Keratinocyte (primary cell): ENCODE data around the gene PTPRT. TPM values are rescaled to one million over a fixed set of nuclear protein-coding genes. Genes with fewer than 3 reads are reported as not detected.

ENCODE experiments used
- DNase-seq: peaks from one replicate; pipeline ENCODE4 v3.0.0-alpha.2; 2011; ENCODE audit warnings: low read depth, missing footprints, low spot score
- FAIRE-seq: peaks from 2 replicates; lab custom pipeline; 2011; peaks lifted over from hg19 to GRCh38; lab: Jason Lieb, UNC
- H2AFZ ChIP-seq: 2 replicates; pipeline ENCODE4 v1.6.0; 2012; ENCODE audit warnings: low read length, control low read depth, inconsistent platforms; ENCODE audit not compliant: control insufficient read depth
- H3K27ac ChIP-seq: 2 replicates; pipeline ENCODE4 v1.5.1; 2011; ENCODE audit warnings: low read length; ENCODE audit not compliant: control insufficient read depth, insufficient read depth
- H3K27me3 ChIP-seq: 3 replicates; pipeline ENCODE4 v1.6.0; 2011; ENCODE audit warnings: low read length; ENCODE audit not compliant: control insufficient read depth, insufficient read depth; ENCODE audit errors: extremely low read depth
- H3K36me3 ChIP-seq, 2 experiments: 2 replicates in 1 of 2; 3 replicates in 1 of 2; pipeline ENCODE4 v1.5.1; 2011; ENCODE audit warnings: low read length in 2 of 2, mild to moderate bottlenecking in 1 of 2; ENCODE audit not compliant: control insufficient read depth in 2 of 2, insufficient read depth in 2 of 2; ENCODE audit errors: extremely low read depth in 1 of 2
- H3K4me1 ChIP-seq: 3 replicates; pipeline ENCODE4 v1.5.1; 2011; ENCODE audit warnings: low read length; ENCODE audit not compliant: control insufficient read depth, insufficient read depth; ENCODE audit errors: extremely low read depth
- H3K4me2 ChIP-seq: 3 replicates; pipeline ENCODE4 v1.6.0; 2011; ENCODE audit warnings: low read depth, low read length; ENCODE audit not compliant: control insufficient read depth, insufficient read depth; ENCODE audit errors: extremely low read depth
- H3K4me3 ChIP-seq, 3 experiments: fragments of 200-600 bp in 1 of 3; sonication (generic) in 1 of 3; 2 replicates in 2 of 3; 3 replicates in 1 of 3; pipeline ENCODE4 v1.5.1; 2011 to 2016; ENCODE audit warnings: low read length in 3 of 3, mild to moderate bottlenecking in 3 of 3, control low read depth in 2 of 3, inconsistent platforms in 1 of 3, low read depth in 1 of 3, mixed read lengths in 1 of 3, mixed run types in 1 of 3, moderate library complexity in 1 of 3; ENCODE audit not compliant: control insufficient read depth in 2 of 3, insufficient read depth in 2 of 3; ENCODE audit errors: extremely low read depth in 1 of 3
- H3K79me2 ChIP-seq: 2 replicates; pipeline ENCODE4 v1.6.0; 2012; ENCODE audit warnings: low read length; ENCODE audit not compliant: control insufficient read depth, insufficient read depth
- H3K9ac ChIP-seq: 3 replicates; pipeline ENCODE4 v1.6.0; 2011; ENCODE audit warnings: low read length; ENCODE audit not compliant: control insufficient read depth, insufficient read depth; ENCODE audit errors: extremely low read depth
- H3K9me1 ChIP-seq: 3 replicates; pipeline ENCODE4 v1.6.0; 2011; ENCODE audit warnings: low read length; ENCODE audit not compliant: control insufficient read depth, insufficient read depth; ENCODE audit errors: extremely low read depth
- H3K9me3 ChIP-seq: 2 replicates; pipeline ENCODE4 v1.5.1; 2012; ENCODE audit warnings: low read depth, low read length; ENCODE audit not compliant: control insufficient read depth
- H4K20me1 ChIP-seq: 3 replicates; pipeline ENCODE4 v1.6.0; 2011; ENCODE audit warnings: low read length; ENCODE audit not compliant: control insufficient read depth, insufficient read depth; ENCODE audit errors: extremely low read depth
- CTCF ChIP-seq, 3 experiments: IDR thresholded peaks in 1 of 3; conservative IDR thresholded peaks in 1 of 3; optimal IDR thresholded peaks in 1 of 3; 2 replicates in 2 of 3; 3 replicates in 1 of 3; pipeline versions ENCODE3 to v1.5.1; 2011; ENCODE audit warnings: low read length in 3 of 3, mild to moderate bottlenecking in 3 of 3, moderate library complexity in 2 of 3, control low read depth in 1 of 3, inconsistent platforms in 1 of 3; ENCODE audit not compliant: insufficient read depth in 2 of 3; ENCODE audit errors: extremely low read depth in 1 of 3
- EZH2 ChIP-seq: IDR thresholded peaks from one replicate; pipeline ENCODE4 v1.6.1; 2012; ENCODE audit warnings: inconsistent platforms, mild to moderate bottlenecking, low read length, moderate library complexity
- dilution Hi-C: fragments of 300-500 bp; cut with MboI; formaldehyde crosslinking; loops from one replicate; pipeline ENCODE4 v1.7.0; 2020; ENCODE audit warnings: low sequenced_read_pairs; ENCODE audit not compliant: extremely low pct_ligation_motif_present
- polyA plus RNA-seq, 5 experiments: library from polyadenylated mRNA; depleted of rRNA in 3 of 5; stranded (reverse) in 3 of 5; stranded (forward) in 1 of 5; unstranded in 1 of 5; fragments of >200 nt; gene quantifications; 1 replicate in 1 of 5; 2 replicates in 3 of 5; 3 replicates in 1 of 5; pipeline versions ENCODE4 v1.2.1 to v1.2.3, GENCODE V29; 2011 to 2012; ENCODE audit warnings: missing spikeins in 2 of 5, low read depth in 1 of 5, low replicate concordance in 1 of 5

Gene PTPRT
- polyA plus RNA-seq, 1 donor (not counting 4 experiments of a cell fraction or from before 2014, with no cell fraction given) = not detected

- H3K27me3 ChIP-seq = no peaks in the 10 kb centered on the region
- TF ChIP-seq CTCF (optimal IDR thresholded peaks at IDR 0.05 in 1 of 3, IDR thresholded peaks at IDR 0.05 in 1 of 3, conservative IDR thresholded peaks at IDR 0.05 in 1 of 3; ENCODE audit: extremely low read depth in 1 of 3, insufficient read depth in 2 of 3, low read length in 3 of 3) (no peak), EZH2 (no peak)
- H2AFZ ChIP-seq = no peak overlapping the region
- H4K20me1 ChIP-seq = no peaks in the 10 kb centered on the region
- H3K79me2 ChIP-seq = no peaks in the 10 kb centered on the region
- no peaks in the 10 kb centered on the region for H3K9me1 ChIP-seq
- no peak overlapping the region for H3K9ac ChIP-seq
- no peaks in the 10 kb centered on the region for H3K9me3 ChIP-seq
- dilution Hi-C loops = no loop called here
- H3K4me2 ChIP-seq = no peak overlapping the region
- no peaks in the 10 kb centered on the region for H3K4me1 ChIP-seq
- H3K4me3 ChIP-seq = no peak overlapping the region
- no peak overlapping the region for H3K27ac ChIP-seq
- FAIRE-seq (no peak), DNase-seq (no peak)
- no peaks in the 10 kb centered on the region for H3K36me3 ChIP-seq
These were observed 18.9 kb downstream of the PTPRT start for GRCh38 chr20:43170771-43171170.

- Histone ChIP-seq H2AFZ (no peak overlapping the region), H3K4me2 (no peak overlapping the region), H4K20me1 (no peaks in the 10 kb centered on the region), H3K9me3 (no peaks in the 10 kb centered on the region), H3K9ac (no peak overlapping the region), H3K36me3 (no peaks in the 10 kb centered on the region), H3K4me1 (no peaks in the 10 kb centered on the region), H3K79me2 (no peaks in the 10 kb centered on the region), H3K9me1 (no peaks in the 10 kb centered on the region), H3K4me3 (no peak overlapping the region), H3K27ac (no peak overlapping the region), H3K27me3 (no peaks in the 10 kb centered on the region)
- FAIRE-seq (no peak), DNase-seq (no peak)
- dilution Hi-C loops = no loop called here
- TF ChIP-seq EZH2 = no peak
These were observed 22.1 kb downstream of the PTPRT start for GRCh38 chr20:43167615-43168014.

- TF ChIP-seq CTCF (optimal IDR thresholded peaks at IDR 0.05 in 1 of 3, IDR thresholded peaks at IDR 0.05 in 1 of 3, conservative IDR thresholded peaks at IDR 0.05 in 1 of 3; ENCODE audit: extremely low read depth in 1 of 3, insufficient read depth in 2 of 3, low read length in 3 of 3) (no peak), EZH2 (no peak)
- no peaks in the 10 kb centered on the region for H3K9me3 ChIP-seq
- dilution Hi-C loops = no loop called here
These were observed 22.7 kb downstream of the PTPRT start for GRCh38 chr20:43167021-43167420.

More at GRCh38 chr20:43167021-43167420, 22.7 kb downstream of the PTPRT start:
- FAIRE-seq (no peak), DNase-seq (no peak)
- Histone ChIP-seq H4K20me1 (no peaks in the 10 kb centered on the region), H3K4me2 (no peak overlapping the region), H3K27ac (no peak overlapping the region), H3K27me3 (no peaks in the 10 kb centered on the region), H3K9ac (no peak overlapping the region), H2AFZ (no peak overlapping the region), H3K36me3 (no peaks in the 10 kb centered on the region), H3K79me2 (no peaks in the 10 kb centered on the region), H3K9me1 (no peaks in the 10 kb centered on the region), H3K4me3 (no peak overlapping the region), H3K4me1 (no peaks in the 10 kb centered on the region)
